Stimulated activated CD4-positive, alpha-beta T cell treated with anti-CD3 and anti-CD28 coated beads, TNF-alpha, amount 100 ng/mL, for 24 hours (primary cell): Measurements from ENCODE around the gene HAVCR1.

Source experiments
- DNase-seq, 3 experiments: peaks; one replicate each; pipeline ENCODE4 v3.0.0-alpha.2; 2020; ENCODE audit warnings: low read depth in 3 of 3

Gene HAVCR1

GRCh38 chr5:157004893-157005551 lies 53.9 kb downstream of the HAVCR1 start:
- no peak for DNase-seq

DNA sequence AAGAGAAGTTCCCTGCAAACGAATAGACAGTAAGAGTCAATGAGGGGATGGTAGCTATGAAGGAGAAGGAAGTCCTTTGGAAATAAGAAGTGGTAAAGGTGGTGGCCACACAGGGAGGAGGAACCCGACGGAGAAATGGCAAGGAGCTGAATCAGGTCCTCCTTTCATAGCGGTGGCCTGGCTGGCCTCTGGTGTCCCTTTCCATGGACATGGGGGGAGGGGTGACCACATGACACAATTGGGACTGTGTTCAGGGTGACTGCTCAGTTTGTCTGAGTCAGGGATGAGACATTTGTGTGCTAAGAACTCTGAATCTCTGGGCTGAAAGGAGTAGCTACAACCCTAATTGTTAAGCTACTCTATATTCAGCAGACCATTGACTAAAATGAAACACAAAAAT lies 67.2 kb downstream of the HAVCR1 start:
- DNase-seq, result no peak

DNA sequence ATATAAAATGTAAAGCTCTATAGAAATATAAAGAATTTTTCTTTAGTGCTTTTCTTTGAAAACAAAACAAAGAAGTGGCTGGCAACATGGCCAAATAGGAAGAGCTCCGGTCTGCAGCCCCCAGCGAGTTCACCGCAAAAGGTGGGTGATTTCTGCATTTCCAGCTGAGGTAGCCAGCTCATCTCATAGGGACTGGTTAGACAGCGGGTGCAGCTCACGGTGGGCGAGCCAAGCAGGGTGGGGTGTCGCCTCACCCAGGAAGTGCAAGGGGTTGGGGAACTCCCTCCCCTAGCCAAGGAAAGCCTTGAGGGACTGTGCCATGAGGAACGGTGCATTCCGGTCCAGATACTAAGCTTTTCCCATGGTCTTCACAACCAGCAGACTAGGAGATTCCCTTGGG lies 74.9 kb downstream of the HAVCR1 start:
- DNase-seq, result no peak

- DNase-seq, result no peak
Measured at GRCh38 chr5:156981481-156981880, 77.4 kb downstream of the HAVCR1 start.
